A549 (cell line): ENCODE results near the gene RIPOR2.

ENCODE experiments used
- CBX2 ChIP-seq: fragments of 200-600 bp; sonication (generic); IDR thresholded peaks from 2 replicates; pipeline ENCODE4 v1.6.1; 2016; ENCODE audit warnings: low read depth, mild to moderate bottlenecking, borderline replicate concordance
- CHD2 ChIP-seq: fragments of 150-350 bp; IDR thresholded peaks from 2 replicates; pipeline ENCODE4 v1.6.1; 2014; ENCODE audit warnings: low read length; ENCODE audit not compliant: partially characterized antibody
- EP300 ChIP-seq, 2 experiments: fragments of >200 bp; sonication (Bioruptor Twin); formaldehyde crosslinking; IDR thresholded peaks; 2 replicates in 1 of 2; 3 replicates in 1 of 2; pipeline ENCODE4 v1.6.1; 2016 to 2017
- POLR2A ChIP-seq: IDR thresholded peaks from 2 replicates; pipeline ENCODE4 v1.6.1; 2012; ENCODE audit warnings: mild to moderate bottlenecking, low read length
- RAD21 ChIP-seq, 2 experiments: fragments of >200 bp in 1 of 2; sonication (Bioruptor Twin) in 1 of 2; formaldehyde crosslinking in 1 of 2; IDR thresholded peaks in 1 of 2; conservative IDR thresholded peaks in 1 of 2; 2 replicates in 1 of 2; 3 replicates in 1 of 2; pipeline ENCODE4 v1.6.1; 2012 to 2018; ENCODE audit warnings: inconsistent platforms in 1 of 2
- RNF2 ChIP-seq: fragments of 200-600 bp; sonication (generic); IDR thresholded peaks from 2 replicates; pipeline ENCODE4 v1.6.1; 2016; ENCODE audit warnings: low read depth, mild to moderate bottlenecking, antibody characterized with exemption, moderate library complexity, borderline replicate concordance
- TF ChIP-seq, protein P1 (sequence below): IDR thresholded peaks from 2 replicates; pipeline ENCODE4 v1.6.1; 2012
- TF ChIP-seq, protein P2 (sequence below): fragments of >200 bp; sonication (Bioruptor Twin); formaldehyde crosslinking; IDR thresholded peaks from 3 replicates; pipeline ENCODE4 v1.5.1; 2016

- no peak for TF ChIP-seq POLR2A
- no peak for TF ChIP-seq EP300 (IDR thresholded peaks at IDR 0.05)
- TF ChIP-seq, protein P1, sequence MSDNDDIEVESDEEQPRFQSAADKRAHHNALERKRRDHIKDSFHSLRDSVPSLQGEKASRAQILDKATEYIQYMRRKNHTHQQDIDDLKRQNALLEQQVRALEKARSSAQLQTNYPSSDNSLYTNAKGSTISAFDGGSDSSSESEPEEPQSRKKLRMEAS: no peak
- TF ChIP-seq, protein P2, sequence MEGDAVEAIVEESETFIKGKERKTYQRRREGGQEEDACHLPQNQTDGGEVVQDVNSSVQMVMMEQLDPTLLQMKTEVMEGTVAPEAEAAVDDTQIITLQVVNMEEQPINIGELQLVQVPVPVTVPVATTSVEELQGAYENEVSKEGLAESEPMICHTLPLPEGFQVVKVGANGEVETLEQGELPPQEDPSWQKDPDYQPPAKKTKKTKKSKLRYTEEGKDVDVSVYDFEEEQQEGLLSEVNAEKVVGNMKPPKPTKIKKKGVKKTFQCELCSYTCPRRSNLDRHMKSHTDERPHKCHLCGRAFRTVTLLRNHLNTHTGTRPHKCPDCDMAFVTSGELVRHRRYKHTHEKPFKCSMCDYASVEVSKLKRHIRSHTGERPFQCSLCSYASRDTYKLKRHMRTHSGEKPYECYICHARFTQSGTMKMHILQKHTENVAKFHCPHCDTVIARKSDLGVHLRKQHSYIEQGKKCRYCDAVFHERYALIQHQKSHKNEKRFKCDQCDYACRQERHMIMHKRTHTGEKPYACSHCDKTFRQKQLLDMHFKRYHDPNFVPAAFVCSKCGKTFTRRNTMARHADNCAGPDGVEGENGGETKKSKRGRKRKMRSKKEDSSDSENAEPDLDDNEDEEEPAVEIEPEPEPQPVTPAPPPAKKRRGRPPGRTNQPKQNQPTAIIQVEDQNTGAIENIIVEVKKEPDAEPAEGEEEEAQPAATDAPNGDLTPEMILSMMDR: no peak
- TF ChIP-seq RNF2: no peak
- no peak for TF ChIP-seq RAD21 (conservative IDR thresholded peaks at IDR 0.05 in 1 of 2, IDR thresholded peaks at IDR 0.05 in 1 of 2)
- TF ChIP-seq CHD2: no peak
- no peak for TF ChIP-seq CBX2
These were observed 78.7 kb downstream of the RIPOR2 start for GRCh38 chr6:24856901-24857670.
